ENCODE data around the gene PLXNB2.
A peak's percentile ranks its signal among the peaks of the same experiment; 100 is the strongest.

Gene PLXNB2, protein sequence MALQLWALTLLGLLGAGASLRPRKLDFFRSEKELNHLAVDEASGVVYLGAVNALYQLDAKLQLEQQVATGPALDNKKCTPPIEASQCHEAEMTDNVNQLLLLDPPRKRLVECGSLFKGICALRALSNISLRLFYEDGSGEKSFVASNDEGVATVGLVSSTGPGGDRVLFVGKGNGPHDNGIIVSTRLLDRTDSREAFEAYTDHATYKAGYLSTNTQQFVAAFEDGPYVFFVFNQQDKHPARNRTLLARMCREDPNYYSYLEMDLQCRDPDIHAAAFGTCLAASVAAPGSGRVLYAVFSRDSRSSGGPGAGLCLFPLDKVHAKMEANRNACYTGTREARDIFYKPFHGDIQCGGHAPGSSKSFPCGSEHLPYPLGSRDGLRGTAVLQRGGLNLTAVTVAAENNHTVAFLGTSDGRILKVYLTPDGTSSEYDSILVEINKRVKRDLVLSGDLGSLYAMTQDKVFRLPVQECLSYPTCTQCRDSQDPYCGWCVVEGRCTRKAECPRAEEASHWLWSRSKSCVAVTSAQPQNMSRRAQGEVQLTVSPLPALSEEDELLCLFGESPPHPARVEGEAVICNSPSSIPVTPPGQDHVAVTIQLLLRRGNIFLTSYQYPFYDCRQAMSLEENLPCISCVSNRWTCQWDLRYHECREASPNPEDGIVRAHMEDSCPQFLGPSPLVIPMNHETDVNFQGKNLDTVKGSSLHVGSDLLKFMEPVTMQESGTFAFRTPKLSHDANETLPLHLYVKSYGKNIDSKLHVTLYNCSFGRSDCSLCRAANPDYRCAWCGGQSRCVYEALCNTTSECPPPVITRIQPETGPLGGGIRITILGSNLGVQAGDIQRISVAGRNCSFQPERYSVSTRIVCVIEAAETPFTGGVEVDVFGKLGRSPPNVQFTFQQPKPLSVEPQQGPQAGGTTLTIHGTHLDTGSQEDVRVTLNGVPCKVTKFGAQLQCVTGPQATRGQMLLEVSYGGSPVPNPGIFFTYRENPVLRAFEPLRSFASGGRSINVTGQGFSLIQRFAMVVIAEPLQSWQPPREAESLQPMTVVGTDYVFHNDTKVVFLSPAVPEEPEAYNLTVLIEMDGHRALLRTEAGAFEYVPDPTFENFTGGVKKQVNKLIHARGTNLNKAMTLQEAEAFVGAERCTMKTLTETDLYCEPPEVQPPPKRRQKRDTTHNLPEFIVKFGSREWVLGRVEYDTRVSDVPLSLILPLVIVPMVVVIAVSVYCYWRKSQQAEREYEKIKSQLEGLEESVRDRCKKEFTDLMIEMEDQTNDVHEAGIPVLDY (N-terminal part only)

DNA sequence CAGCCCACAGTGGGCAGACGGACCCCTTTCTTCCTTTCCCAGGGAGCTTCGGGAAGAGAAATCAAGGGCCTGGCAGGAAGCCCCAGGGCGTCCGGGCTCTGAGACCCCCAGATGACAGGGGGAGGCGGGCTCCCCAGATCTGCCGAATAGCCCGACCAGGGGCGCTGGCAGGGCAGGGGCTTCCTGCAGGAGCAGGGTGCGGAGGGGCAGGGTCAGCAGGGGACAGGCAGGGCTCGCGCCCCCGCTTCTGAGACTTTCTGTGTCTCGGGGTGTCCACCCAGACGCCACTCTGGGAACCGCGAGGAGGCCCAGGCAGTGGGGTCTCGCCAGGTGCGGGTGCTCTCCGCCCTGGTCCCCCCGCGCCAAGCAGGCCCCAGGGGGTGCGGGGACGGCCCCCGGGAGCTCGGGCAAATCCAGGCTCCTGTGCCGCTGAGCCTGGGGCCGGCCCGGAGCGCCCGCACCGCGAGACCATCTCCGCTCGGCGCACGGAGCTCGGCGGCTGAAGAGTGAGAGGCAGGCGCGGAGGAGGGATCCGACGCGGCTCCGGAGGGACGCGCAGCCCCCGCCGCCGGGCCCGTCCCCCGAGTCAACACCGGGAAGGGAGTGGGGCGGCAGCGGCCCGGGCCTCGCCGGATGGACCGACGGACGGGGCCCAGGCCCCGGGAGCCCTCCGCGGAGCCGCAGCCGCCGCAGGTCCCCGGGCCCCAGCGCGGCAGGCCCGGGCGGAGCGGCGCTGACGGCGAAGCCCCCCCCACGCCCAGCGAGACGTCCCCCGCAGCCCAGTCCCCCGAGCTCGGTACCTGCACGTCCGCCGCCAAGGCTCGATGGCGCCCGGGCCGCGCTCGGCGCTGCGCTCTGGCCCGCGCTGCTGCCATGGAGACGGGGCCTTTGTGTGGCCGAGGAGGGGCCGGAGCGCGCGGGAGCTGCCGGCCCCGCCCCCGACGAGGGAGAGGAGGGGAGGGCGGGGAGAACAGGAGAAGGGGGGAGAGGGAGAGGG is at the start of gene PLXNB2:
Gene PLXNB2 (minus strand): TSS at position 894 of the 997 bp plus-strand sequence. CDS start 17,062 bp downstream, outside the sequence.
- Histone ChIP-seq H3K36me3 (peaks cover 0 to 5% (median 0%) of the 10 kb centered on the region in 3 donors), H3K4me1 (peaks cover 19 to 61% (median 59%) of the 10 kb centered on the region in 4 donors), H3K4me3 (peak within 1 kb of the TSS; percentile 72 to 86), H3K9me3 (no peaks in the 10 kb centered on the region), H3K27me3 (no peaks in the 10 kb centered on the region), H3K27ac (peak within 1 kb of the TSS; percentile 92 to 95)
- TF ChIP-seq, protein P1, sequence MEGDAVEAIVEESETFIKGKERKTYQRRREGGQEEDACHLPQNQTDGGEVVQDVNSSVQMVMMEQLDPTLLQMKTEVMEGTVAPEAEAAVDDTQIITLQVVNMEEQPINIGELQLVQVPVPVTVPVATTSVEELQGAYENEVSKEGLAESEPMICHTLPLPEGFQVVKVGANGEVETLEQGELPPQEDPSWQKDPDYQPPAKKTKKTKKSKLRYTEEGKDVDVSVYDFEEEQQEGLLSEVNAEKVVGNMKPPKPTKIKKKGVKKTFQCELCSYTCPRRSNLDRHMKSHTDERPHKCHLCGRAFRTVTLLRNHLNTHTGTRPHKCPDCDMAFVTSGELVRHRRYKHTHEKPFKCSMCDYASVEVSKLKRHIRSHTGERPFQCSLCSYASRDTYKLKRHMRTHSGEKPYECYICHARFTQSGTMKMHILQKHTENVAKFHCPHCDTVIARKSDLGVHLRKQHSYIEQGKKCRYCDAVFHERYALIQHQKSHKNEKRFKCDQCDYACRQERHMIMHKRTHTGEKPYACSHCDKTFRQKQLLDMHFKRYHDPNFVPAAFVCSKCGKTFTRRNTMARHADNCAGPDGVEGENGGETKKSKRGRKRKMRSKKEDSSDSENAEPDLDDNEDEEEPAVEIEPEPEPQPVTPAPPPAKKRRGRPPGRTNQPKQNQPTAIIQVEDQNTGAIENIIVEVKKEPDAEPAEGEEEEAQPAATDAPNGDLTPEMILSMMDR (IDR thresholded peaks at IDR 0.05) = no peak
- DNase-seq = peak; percentile 82 to 91
- intact Hi-C loops (cut with DNase I; ENCODE audit: low total_unique reads) = loop anchor here (2.0 to 10.0 kb wide), 2 partner anchors 14 to 342 kb away; partner anchors contain the start of gene PIM3

- TF ChIP-seq, protein P1 (IDR thresholded peaks at IDR 0.05) = no peak
- peaks cover 13 to 28% (median 20%) of the 10 kb centered on the region in 3 donors for H3K36me3 ChIP-seq
- H3K27ac ChIP-seq = no peak overlapping the region
- no peak for DNase-seq
- H3K4me3 ChIP-seq = no peak overlapping the region
- H3K9me3 ChIP-seq = no peaks in the 10 kb centered on the region
- intact Hi-C loops (cut with DNase I; ENCODE audit: low total_unique reads) = no loop called here
- peaks cover 0 to 11% (median 0%) of the 10 kb centered on the region in 4 donors for H3K4me1 ChIP-seq
- no peaks in the 10 kb centered on the region for H3K27me3 ChIP-seq
Measured at GRCh38 chr22:50357222-50357621, 49.8 kb upstream of the PLXNB2 start.

DNA sequence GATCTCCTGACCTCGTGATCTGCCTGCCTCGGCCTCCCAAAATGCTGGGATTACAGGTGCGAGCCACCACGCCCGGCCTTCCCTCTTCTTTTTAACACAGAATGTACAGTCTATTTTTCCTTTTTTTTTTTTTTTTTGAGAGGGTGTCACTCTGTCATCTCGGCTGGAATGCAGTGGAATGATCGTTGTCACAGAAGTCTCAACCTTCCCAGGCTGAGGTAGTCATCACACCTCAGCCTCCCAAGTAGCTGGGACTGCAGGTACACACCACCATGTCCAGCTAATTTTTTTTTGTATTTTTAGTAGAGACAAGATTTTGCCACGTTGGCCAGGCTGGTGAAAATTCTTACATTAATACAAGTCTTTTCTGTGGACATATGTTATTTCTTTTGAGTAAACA is 48.7 kb upstream of the PLXNB2 start:
- H3K27ac ChIP-seq = no peak overlapping the region
- no peak for DNase-seq
- H3K4me3 ChIP-seq = no peak overlapping the region
- no peaks in the 10 kb centered on the region for H3K9me3 ChIP-seq
- TF ChIP-seq, protein P1 (IDR thresholded peaks at IDR 0.05) = no peak
- H3K4me1 ChIP-seq = peaks cover 0 to 4% (median 0%) of the 10 kb centered on the region in 4 donors
- intact Hi-C loops (cut with DNase I; ENCODE audit: low total_unique reads) = no loop called here
- peaks cover 13 to 34% (median 20%) of the 10 kb centered on the region in 3 donors for H3K36me3 ChIP-seq
- H3K27me3 ChIP-seq = no peaks in the 10 kb centered on the region

GRCh38 chr22:50348058-50348457 is 40.6 kb upstream of the PLXNB2 start:
- no peak for DNase-seq
- Histone ChIP-seq H3K27me3 (no peaks in the 10 kb centered on the region), H3K27ac (no peak overlapping the region), H3K36me3 (peaks cover 0 to 19% (median 6%) of the 10 kb centered on the region in 3 donors), H3K4me1 (peaks cover 0 to 15% (median 9%) of the 10 kb centered on the region in 4 donors), H3K4me3 (no peak overlapping the region), H3K9me3 (no peaks in the 10 kb centered on the region)
- TF ChIP-seq, protein P1 (IDR thresholded peaks at IDR 0.05) = no peak
- intact Hi-C loops (cut with DNase I; ENCODE audit: low total_unique reads) = no loop called here

Measured in tibial artery (tissue), 4 donors.